ENCODE measurements around the gene ZNRF2.

DNA sequence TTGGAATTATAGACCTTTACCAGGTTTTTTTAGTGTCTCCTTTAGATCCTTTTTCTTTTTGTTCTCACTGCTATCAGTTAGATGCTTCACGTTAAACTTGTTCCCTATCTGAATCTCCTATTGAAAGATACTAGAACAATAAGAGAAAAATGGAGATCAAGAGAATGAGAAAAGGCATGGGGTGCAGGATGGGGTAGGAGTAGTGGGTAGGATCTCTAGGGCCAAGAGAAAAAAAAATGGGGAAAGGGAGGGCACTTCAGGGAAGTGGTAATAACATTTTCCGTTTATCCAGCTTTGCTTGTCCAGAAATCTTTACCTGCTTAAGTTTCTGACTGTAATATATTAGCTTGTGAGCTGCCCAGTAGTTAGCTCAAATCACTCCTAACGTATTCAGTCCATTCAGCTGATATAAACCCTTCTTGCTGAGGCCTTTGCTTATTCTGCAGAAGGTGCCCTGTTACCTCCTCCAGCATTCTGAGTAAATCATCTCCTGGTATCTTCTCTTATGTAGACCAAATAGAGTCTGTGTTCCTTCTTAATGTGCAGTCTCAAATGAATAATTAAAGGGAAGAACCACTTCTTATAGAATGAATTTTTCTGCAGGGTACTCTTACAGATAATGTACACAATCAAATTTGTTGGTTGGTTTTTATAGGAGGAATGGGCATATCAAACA lies 69.7 kb downstream of the ZNRF2 start:
- TF ChIP-seq CTCF (IDR thresholded peaks at IDR 0.05) (no peak), POLR2A (IDR thresholded peaks at IDR 0.05) (no peak), EP300 (IDR thresholded peaks at IDR 0.05) (no peak)
